GM11168 (cell line): Measurements from ENCODE around the gene RNF208.

Experiments
- in situ Hi-C: fragments of 300-500 bp; cut with MboI; formaldehyde crosslinking; loops from one replicate; pipeline ENCODE4 v1.12.0; 2022; ENCODE audit warnings: low sequenced_read_pairs; ENCODE audit not compliant: unreplicated experiment

RNF208 gene

GRCh38 chr9:137217276-137218211 lies 4.5 kb downstream of the RNF208 start:
- in situ Hi-C loops, result no loop called here

- in situ Hi-C loops, result no loop called here
These were observed 5.7 kb downstream of the RNF208 start for GRCh38 chr9:137216188-137216965.

- in situ Hi-C loops, result no loop called here
These were observed 6.6 kb downstream of the RNF208 start for GRCh38 chr9:137215196-137215986.

- in situ Hi-C loops, result no loop called here
These were observed 7.4 kb downstream of the RNF208 start for GRCh38 chr9:137214620-137215019.

- in situ Hi-C loops, result no loop called here
These were observed 8.6 kb downstream of the RNF208 start for GRCh38 chr9:137213160-137214060.

- in situ Hi-C loops, result no loop called here
These were observed 9.5 kb downstream of the RNF208 start for GRCh38 chr9:137212520-137212919.

- in situ Hi-C loops, result no loop called here
These were observed 10.5 kb downstream of the RNF208 start for GRCh38 chr9:137211532-137211931.

GRCh38 chr9:137206602-137207001 lies 15.4 kb downstream of the RNF208 start:
- in situ Hi-C loops, result no loop called here

- in situ Hi-C loops, result no loop called here
These were observed 16.6 kb downstream of the RNF208 start, which contains the start of the genes NDOR1 and TMEM203 for GRCh38 chr9:137205126-137206069. NDOR1 (plus strand) TSS chr9:137205700; CDS start chr9:137205778, 78 bp downstream. TMEM203 (minus strand) TSS chr9:137205648; CDS start chr9:137205414, 234 bp downstream.

GRCh38 chr9:137204731-137205125 lies 17.3 kb downstream of the RNF208 start:
- in situ Hi-C loops, result no loop called here

GRCh38 chr9:137202966-137203365 lies 19.1 kb downstream of the RNF208 start:
- in situ Hi-C loops, result no loop called here

GRCh38 chr9:137201205-137201868 lies 20.7 kb downstream of the RNF208 start:
- in situ Hi-C loops, result no loop called here

GRCh38 chr9:137200311-137201204 lies 21.5 kb downstream of the RNF208 start, which contains the start of gene TPRN:
TPRN (minus strand) TSS chr9:137200741; CDS start chr9:137200711, 30 bp downstream.
- in situ Hi-C loops, result no loop called here

- in situ Hi-C loops, result no loop called here
These were observed 22.5 kb downstream of the RNF208 start for GRCh38 chr9:137199411-137200121.

GRCh38 chr9:137198902-137199283 lies 23.1 kb downstream of the RNF208 start:
- in situ Hi-C loops, result no loop called here
